GM19023 (cell line): ENCODE measurements around the gene PTPRC.
"Not testable (repeated sequence)": the region's sequence is repeated elsewhere in the genome, so short reads cannot be mapped to it uniquely, and the experiment has no call there.

ENCODE experiments used
- ATAC-seq: cut with Tn5 transposase; IDR thresholded peaks from one replicate; pipeline ENCODE4 v1.9.1; 2021; ENCODE audit warnings: mild to moderate bottlenecking, moderate library complexity; ENCODE audit not compliant: unreplicated experiment

Gene PTPRC

GRCh38 chr1:198638894-198639635 lies at the start of gene PTPRC:
Gene PTPRC, plus strand, starts transcription at chr1:198639040. Its CDS starts 229 bp downstream, at chr1:198639269.
- ATAC-seq: peak; percentile 72

- ATAC-seq: no peak
Measured at GRCh38 chr1:198590454-198590853, 48.4 kb upstream of the PTPRC start.

- ATAC-seq: no peak
Measured at GRCh38 chr1:198595765-198596164, 43.1 kb upstream of the PTPRC start.

GRCh38 chr1:198597690-198598430 lies 41.0 kb upstream of the PTPRC start:
- peak; percentile 27 for ATAC-seq

GRCh38 chr1:198598796-198599321 lies 40.0 kb upstream of the PTPRC start:
- peak; percentile 77 for ATAC-seq

- no peak for ATAC-seq
Measured at GRCh38 chr1:198599749-198600148, 39.1 kb upstream of the PTPRC start.

GRCh38 chr1:198600906-198601305 lies 37.9 kb upstream of the PTPRC start:
- no peak for ATAC-seq

GRCh38 chr1:198601310-198601709 lies 37.5 kb upstream of the PTPRC start:
- ATAC-seq: not testable (repeated sequence)

- ATAC-seq: no peak
Measured at GRCh38 chr1:198601936-198602889, 36.6 kb upstream of the PTPRC start.

- ATAC-seq: no peak
Measured at GRCh38 chr1:198604975-198605374, 33.9 kb upstream of the PTPRC start.

- ATAC-seq: no peak
Measured at GRCh38 chr1:198605406-198605805, 33.4 kb upstream of the PTPRC start.

- no peak for ATAC-seq
Measured at GRCh38 chr1:198606020-198606438, 32.8 kb upstream of the PTPRC start.

- no peak for ATAC-seq
Measured at GRCh38 chr1:198607714-198608113, 31.1 kb upstream of the PTPRC start.

- ATAC-seq: no peak
Measured at GRCh38 chr1:198610362-198610761, 28.5 kb upstream of the PTPRC start.

- ATAC-seq: no peak
Measured at GRCh38 chr1:198611219-198611618, 27.6 kb upstream of the PTPRC start.

- no peak for ATAC-seq
Measured at GRCh38 chr1:198612471-198613260, 26.2 kb upstream of the PTPRC start.

GRCh38 chr1:198617406-198617805 lies 21.4 kb upstream of the PTPRC start:
- no peak for ATAC-seq

- no peak for ATAC-seq
Measured at GRCh38 chr1:198619375-198620140, 19.3 kb upstream of the PTPRC start.

- no peak for ATAC-seq
Measured at GRCh38 chr1:198620218-198620617, 18.6 kb upstream of the PTPRC start.
